NB4 (cell line): ENCODE data around the gene ADCY5.

ENCODE experiments used
- CTCF ChIP-seq: IDR thresholded peaks from one replicate; pipeline ENCODE4 v1.5.1; 2012; ENCODE audit warnings: low read depth, low read length
- MAX ChIP-seq: IDR thresholded peaks from 2 replicates; pipeline ENCODE4 v1.6.1; 2011; ENCODE audit warnings: low read depth, low read length

- TF ChIP-seq CTCF (no peak), MAX (no peak)
Observed at GRCh38 chr3:123385981-123386380, 62.9 kb downstream of the ADCY5 start.
